Left forelimb (tissue), 1 donor: Measurements from ENCODE around the gene SSU72.
"Not testable (repeated sequence)": the region's sequence is repeated elsewhere in the genome, so short reads cannot be mapped to it uniquely, and the experiment has no call there.

ENCODE experiments used
- DNase-seq: peaks from one replicate; pipeline ENCODE4 v3.0.0-alpha.2; 2018; ENCODE audit warnings: low spot score

SSU72 gene

GRCh38 chr1:1558591-1558990 lies 16.1 kb downstream of the SSU72 start:
- DNase-seq, result no peak

DNA sequence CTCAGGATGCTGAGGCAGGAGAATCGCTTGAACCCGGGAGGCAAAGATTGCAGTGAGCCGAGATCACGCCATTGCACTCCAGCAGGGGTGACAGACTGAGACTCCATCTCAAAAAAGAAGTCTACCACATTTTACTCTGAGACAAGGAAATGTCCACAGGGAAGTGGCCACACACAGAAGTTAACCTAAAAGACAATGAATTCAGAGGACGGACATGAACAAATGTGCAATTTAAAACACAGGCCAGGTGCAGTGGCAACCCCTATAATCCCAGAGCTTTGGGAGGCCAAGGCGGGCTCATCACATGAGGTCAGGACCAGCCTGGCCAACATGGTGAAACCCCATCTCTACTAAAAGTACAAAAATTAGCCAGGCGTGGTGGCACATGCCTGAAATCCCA lies 17.0 kb downstream of the SSU72 start:
- not testable (repeated sequence) for DNase-seq

- not testable (repeated sequence) for DNase-seq
These were observed 17.7 kb downstream of the SSU72 start for GRCh38 chr1:1556961-1557360.

DNA sequence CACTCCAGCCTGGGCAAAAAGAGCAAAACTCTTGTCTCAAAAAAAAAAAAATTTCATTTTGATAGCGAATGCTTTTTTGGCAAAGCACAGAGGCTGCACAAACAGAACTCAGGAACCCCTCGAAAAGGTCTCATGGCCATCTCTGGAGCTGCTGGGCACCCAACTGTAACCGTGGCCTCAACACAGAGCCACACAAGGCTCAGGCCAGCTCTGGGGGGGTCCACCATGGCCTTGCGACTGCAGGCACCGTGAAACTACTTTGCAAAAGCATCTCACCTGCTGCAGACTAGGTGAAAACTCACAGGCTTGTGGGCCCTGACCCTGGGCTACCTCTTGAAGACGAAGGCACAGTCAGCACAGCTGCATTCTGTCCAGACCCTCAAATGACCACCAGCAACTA lies 18.2 kb downstream of the SSU72 start:
- no peak for DNase-seq

- DNase-seq, result no peak
These were observed 19.4 kb downstream of the SSU72 start for GRCh38 chr1:1554926-1555915.

DNA sequence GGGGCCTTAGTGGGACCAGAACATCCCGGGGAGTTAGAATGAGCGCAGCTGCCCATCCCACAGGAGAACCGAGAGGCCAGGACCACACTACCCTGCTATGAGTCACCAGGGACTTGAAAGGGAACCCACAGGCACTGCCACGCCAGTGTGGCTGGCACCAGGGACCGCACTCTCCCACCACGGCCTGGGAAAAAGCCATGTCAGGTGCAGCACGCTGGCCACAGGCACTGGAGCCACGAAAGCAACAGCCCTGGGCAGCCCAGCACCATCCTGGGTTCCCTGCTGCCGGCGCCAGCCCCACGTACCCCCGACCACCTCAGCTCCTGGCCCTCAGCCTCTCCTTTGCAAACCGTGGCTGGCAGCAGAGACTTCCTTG lies 20.1 kb downstream of the SSU72 start:
- no peak for DNase-seq

GRCh38 chr1:1553821-1554494 lies 20.7 kb downstream of the SSU72 start:
- no peak for DNase-seq

GRCh38 chr1:1552263-1552639 lies 22.4 kb downstream of the SSU72 start:
- DNase-seq, result no peak

DNA sequence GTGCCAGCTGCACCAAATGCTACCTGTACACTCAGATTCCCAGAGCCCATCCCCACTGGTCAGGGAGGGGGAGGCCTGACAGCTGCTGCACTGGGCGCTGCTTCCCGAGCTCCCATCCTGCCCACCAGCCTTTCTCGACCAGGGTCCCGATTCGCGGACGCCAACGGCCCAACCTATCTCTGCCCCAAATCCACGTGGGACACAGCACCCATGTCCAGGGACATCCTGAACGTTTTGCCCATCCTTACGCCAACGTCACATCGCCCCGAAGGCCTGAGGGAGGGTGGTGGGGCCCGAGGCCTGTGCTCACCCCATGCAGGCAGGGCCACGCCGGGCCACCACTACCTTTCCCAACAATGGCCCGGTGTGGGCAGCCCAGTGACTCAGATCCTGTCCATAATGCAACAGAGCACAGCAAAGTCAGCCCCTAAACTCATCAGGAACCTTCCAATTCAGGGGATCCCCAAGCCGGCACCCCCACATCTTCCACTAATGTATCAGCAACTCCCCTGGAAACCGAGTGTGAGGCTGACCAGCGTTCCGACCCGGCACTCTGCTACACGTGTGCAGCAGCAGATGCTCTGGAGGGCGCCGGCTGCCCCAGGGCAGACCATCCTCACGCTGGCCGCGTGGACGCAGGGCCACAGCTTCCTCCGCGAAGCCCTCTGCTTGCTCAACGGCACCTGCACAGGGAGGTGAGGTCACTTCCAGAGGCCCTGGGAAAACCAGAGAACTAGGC lies 23.0 kb downstream of the SSU72 start:
- no peak for DNase-seq

- DNase-seq, result no peak
These were observed 23.9 kb downstream of the SSU72 start for GRCh38 chr1:1550591-1551432.

DNA sequence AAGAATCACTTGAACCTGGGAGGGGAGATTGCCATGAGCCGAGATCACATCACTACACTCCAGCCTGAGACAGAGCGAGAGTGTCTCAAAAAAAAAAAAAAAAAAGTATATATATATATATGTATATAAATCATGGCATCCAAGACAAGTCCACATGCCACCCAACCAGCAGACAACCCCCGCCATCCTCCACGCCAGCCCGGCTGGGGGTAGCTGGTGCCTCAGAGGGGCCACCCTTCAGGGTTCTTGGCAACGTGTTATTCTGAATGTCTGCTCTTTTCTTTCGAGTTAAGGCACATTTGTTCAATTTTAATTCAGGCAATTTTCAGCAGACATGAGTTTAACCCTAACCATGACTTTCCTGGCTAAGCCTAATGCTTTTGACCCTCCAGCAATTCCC lies 24.6 kb downstream of the SSU72 start:
- DNase-seq, result no peak

DNA sequence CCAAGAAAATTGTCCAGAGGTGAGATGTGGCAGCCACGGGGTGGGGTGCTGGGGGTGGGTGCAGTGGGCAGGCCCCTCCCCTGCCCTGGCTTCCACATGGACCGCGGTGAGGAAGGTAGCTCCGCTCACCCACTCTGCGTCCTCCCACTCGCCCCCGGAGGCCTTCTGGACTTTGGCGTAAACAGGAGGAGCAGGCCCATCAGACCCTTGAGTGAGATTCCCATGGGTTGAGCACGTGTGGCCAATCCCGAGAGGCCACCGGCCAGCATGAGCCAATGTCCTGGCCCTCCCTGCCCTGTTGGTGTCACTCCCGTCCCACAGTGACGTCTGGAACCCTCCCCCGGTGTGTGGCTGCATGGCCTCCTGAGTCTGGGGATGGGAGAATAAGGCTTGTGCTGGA lies 26.1 kb downstream of the SSU72 start:
- no peak for DNase-seq

DNA sequence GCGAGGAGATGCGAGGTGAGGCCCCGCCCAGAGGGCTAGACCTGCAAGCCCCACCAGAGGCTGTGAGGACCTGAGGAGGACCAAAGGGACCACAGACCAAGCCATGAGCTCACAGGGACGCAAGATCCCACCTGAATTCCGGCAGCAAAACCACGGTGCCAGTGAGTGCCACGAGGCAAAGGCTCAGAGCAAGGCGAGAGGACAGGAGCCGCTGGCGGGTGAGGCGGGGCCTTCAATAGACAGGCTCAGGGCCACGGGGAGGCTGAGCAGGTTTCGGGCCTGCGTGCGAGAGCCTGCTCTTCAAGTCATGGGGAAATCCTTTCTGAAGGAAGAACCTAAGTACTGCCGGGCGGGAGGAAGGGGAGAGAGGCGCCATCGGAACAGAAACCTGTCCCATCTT lies 27.2 kb downstream of the SSU72 start:
- DNase-seq, result no peak

DNA sequence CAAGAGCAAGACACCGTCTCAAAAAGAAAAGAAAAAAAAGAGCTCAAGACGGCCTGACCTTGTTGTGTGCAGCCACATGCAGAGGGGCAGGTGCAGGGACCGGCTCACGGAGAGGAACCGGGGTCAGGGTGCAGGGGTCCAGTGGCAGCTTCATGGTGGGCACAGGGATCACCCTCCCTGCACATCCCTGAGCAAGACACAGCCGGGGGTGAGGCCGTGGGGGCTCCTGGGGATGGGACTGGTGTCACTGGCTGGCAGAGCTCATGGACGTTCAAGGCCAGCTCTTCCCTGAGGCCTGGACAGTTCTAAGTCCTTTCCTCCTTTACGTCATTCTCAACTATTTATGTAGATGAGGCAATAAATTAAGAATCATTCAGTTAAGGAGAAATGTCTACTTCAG lies 27.7 kb downstream of the SSU72 start:
- no peak for DNase-seq

DNA sequence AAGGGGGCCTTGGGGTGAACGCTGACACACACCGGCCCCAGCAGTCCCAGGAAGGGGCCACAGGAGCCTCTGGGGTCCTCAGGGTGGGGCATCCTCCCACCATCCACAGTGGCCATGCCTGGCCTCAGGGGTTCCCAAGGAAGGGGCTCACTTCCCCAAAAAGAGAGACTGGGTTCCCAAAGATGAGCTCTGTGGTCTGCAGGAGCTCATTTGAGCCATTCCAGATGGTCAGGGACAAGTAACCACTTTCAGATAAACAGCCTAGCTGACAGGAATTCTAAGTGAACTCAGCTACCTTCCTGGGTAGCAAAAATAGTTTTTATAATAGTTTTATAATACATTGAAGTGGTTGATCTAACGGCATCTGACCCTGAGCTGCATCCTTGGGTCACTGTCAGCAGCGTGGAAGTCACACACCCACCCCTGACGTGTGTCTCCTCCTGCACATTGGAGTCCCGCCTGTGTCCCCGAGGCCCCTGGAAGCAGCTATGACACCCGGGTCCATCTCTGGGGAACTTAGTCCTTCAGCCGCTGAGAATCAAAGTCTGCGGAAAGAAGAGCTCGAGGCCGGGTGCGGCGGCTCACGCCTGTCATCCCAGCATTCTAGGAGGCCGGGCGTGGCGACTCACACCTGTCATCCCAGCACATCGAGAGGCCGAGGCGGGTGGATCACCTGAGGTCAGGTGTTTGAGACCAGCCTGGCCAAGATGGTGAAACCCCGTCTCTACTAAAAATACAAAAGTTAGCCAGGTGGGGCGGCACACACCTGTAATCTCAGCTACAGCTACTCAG lies 28.5 kb downstream of the SSU72 start:
- no peak for DNase-seq

DNA sequence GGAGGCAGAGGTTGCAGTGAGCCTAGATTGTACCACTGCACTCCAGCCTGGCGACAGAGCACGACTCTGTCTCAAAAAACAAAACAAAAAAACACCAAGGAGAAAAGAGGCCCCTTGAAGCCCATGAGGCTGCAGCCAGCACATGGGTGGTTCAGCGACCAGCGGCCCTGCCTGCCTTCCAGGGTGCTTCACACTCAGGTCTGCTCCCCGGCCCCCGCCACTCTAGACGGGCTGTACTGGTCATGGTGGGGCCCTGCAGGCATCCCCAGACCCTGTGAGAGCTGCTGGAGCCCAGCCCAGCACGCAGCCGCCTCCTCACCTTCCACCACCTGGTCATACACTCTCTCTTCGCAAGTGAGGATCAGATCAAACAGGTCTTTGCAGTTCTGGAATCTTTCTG lies 30.1 kb downstream of the SSU72 start:
- DNase-seq, result no peak

DNA sequence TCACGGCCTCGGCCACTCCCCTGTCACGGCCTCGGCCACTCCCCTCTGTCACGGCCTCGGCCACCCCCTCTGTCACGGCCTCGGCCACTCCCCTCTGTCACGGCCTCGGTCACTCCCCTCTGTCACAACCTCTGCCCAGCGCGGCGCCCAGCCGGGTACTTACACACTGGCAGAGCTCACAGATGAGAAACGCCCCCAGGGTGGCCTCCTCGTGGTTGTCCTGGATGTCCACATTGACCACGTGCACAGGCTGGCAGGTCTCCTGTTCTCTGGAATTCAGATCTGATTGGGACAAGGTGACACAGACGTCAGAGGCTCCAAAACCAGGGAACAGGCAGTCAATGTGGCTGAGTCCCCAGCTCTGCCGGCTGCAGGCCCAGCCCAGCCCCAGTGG lies 31.0 kb downstream of the SSU72 start:
- no peak for DNase-seq

- no peak for DNase-seq
These were observed 31.6 kb downstream of the SSU72 start for GRCh38 chr1:1542766-1543705.

GRCh38 chr1:1541956-1542765 lies 32.5 kb downstream of the SSU72 start:
- no peak for DNase-seq
